Colonic mucosa (tissue), 4 donors: Measurements from ENCODE around the gene TMEM236. TPM values are rescaled to one million over a fixed set of nuclear protein-coding genes. Genes with fewer than 3 reads are reported as not detected.
A peak's percentile ranks its signal among the peaks of the same experiment; 100 is the strongest.

Source experiments
- DNase-seq: peaks from one replicate; pipeline ENCODE4 v3.0.0-alpha.2; 2020
- H3K27ac ChIP-seq: fragments of 200-600 bp; one replicate; pipeline ENCODE4 v1.8.0; 2021
- H3K27me3 ChIP-seq: fragments of 200-600 bp; one replicate; pipeline ENCODE4 v1.8.0; 2021
- H3K36me3 ChIP-seq: fragments of 200-600 bp; one replicate; pipeline ENCODE4 v1.8.0; 2021
- H3K4me1 ChIP-seq: fragments of 200-600 bp; one replicate; pipeline ENCODE4 v1.8.0; 2021; ENCODE audit warnings: mild to moderate bottlenecking
- H3K4me3 ChIP-seq: fragments of 200-600 bp; one replicate; pipeline ENCODE4 v1.8.0; 2021
- H3K9ac ChIP-seq, 2 donors: one replicate each; pipeline ENCODE4 v1.7.0; 2013; ENCODE audit warnings: control low read depth in 2 of 2, low read depth in 2 of 2, low read length in 2 of 2
- H3K9me3 ChIP-seq: fragments of 200-600 bp; one replicate; pipeline ENCODE4 v1.8.0; 2021
- intact Hi-C: fragments of 100-400 bp; cut with DNase I; formaldehyde crosslinking; loops from one replicate; pipeline ENCODE4 v1.14.1; 2022
- total RNA-seq, 2 donors: library from RNA; stranded (reverse); fragmentation: NEBNext Ultra II Directional in 1 of 2; extraction: Animal tissue kit (Norgen Biotek cat#: 25700) in 1 of 2; gene quantifications; one replicate each; pipeline ENCODE4 v1.2.1, GENCODE V29; 2021
- TF ChIP-seq, protein P1 (sequence below): fragments of 200-600 bp; IDR thresholded peaks from one replicate; pipeline ENCODE4 v1.8.0; 2022; ENCODE audit warnings: antibody characterized with exemption, mild to moderate bottlenecking
- donor health status: healthy.
- donor health status: DM: no; HTN: no; CAD: no.
- donor health status: DM: no; HTN: no; CAD: no.

TMEM236 gene
- total RNA-seq, result 10 to 100 TPM; 16.6 to 57.4 TPM

- DNase-seq, result peak; percentile 71
- H3K36me3 ChIP-seq, result no peaks in the 10 kb centered on the region
- peak within 1 kb of the TSS; percentile 83 for H3K27ac ChIP-seq
- TF ChIP-seq, protein P1, sequence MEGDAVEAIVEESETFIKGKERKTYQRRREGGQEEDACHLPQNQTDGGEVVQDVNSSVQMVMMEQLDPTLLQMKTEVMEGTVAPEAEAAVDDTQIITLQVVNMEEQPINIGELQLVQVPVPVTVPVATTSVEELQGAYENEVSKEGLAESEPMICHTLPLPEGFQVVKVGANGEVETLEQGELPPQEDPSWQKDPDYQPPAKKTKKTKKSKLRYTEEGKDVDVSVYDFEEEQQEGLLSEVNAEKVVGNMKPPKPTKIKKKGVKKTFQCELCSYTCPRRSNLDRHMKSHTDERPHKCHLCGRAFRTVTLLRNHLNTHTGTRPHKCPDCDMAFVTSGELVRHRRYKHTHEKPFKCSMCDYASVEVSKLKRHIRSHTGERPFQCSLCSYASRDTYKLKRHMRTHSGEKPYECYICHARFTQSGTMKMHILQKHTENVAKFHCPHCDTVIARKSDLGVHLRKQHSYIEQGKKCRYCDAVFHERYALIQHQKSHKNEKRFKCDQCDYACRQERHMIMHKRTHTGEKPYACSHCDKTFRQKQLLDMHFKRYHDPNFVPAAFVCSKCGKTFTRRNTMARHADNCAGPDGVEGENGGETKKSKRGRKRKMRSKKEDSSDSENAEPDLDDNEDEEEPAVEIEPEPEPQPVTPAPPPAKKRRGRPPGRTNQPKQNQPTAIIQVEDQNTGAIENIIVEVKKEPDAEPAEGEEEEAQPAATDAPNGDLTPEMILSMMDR, result no peak
- H3K9me3 ChIP-seq, result no peaks in the 10 kb centered on the region
- no peaks in the 10 kb centered on the region for H3K27me3 ChIP-seq
- peak within 1 kb of the TSS in 1 of 2 donors; percentile 84 for H3K9ac ChIP-seq
- intact Hi-C loops, result no loop called here
- no peaks in the 10 kb centered on the region for H3K4me1 ChIP-seq
- H3K4me3 ChIP-seq, result peak within 1 kb of the TSS; percentile 42
These were observed at the start of gene TMEM236 for GRCh38 chr10:17751781-17752445. Gene TMEM236 (plus strand): TSS chr10:17752201. CDS start chr10:17752296, 95 bp downstream.

GRCh38 chr10:17703706-17704105 lies 48.3 kb upstream of the TMEM236 start:
- TF ChIP-seq, protein P1, result no peak
- Histone ChIP-seq H3K4me3 (no peak overlapping the region), H3K9ac (no peak overlapping the region), H3K4me1 (no peaks in the 10 kb centered on the region), H3K27ac (no peak overlapping the region), H3K9me3 (no peaks in the 10 kb centered on the region), H3K36me3 (peaks cover 3% of the 10 kb centered on the region), H3K27me3 (no peaks in the 10 kb centered on the region)
- no peak for DNase-seq
- intact Hi-C loops, result no loop called here

DNA sequence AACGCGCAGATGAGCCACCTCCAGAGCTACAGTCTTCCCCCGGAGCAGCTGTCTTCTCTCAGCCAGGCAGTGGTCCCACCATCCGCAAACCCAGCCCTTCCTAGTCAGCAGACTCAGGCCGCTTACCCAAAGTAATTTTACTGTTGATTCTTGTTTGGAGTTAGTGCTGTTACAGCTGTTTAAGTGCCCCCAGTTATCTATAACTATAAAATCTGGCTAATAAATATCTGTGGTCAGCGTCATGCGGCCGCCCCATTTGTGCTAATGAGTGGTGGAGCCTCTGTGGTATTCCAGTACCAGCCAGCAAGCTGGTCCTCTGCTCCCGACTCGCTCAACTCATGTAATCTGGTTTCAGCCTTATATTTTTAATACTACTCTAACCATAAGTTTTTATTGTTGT lies 43.2 kb upstream of the TMEM236 start:
- TF ChIP-seq, protein P1, result no peak
- Histone ChIP-seq H3K4me1 (no peaks in the 10 kb centered on the region), H3K27me3 (no peaks in the 10 kb centered on the region), H3K9me3 (no peaks in the 10 kb centered on the region), H3K9ac (no peak overlapping the region), H3K4me3 (no peak overlapping the region), H3K27ac (no peak overlapping the region), H3K36me3 (peaks cover 3% of the 10 kb centered on the region)
- DNase-seq, result no peak
- intact Hi-C loops, result no loop called here

GRCh38 chr10:17709492-17709891 lies 42.5 kb upstream of the TMEM236 start:
- no peak overlapping the region for H3K4me3 ChIP-seq
- TF ChIP-seq, protein P1, result no peak
- H3K9me3 ChIP-seq, result no peaks in the 10 kb centered on the region
- peaks cover 6% of the 10 kb centered on the region for H3K36me3 ChIP-seq
- no peak overlapping the region for H3K9ac ChIP-seq
- H3K27ac ChIP-seq, result no peak overlapping the region
- no peaks in the 10 kb centered on the region for H3K27me3 ChIP-seq
- intact Hi-C loops, result no loop called here
- DNase-seq, result no peak
- H3K4me1 ChIP-seq, result no peaks in the 10 kb centered on the region

GRCh38 chr10:17710181-17710580 lies 41.8 kb upstream of the TMEM236 start:
- H3K27ac ChIP-seq, result no peak overlapping the region
- intact Hi-C loops, result no loop called here
- no peaks in the 10 kb centered on the region for H3K4me1 ChIP-seq
- H3K27me3 ChIP-seq, result no peaks in the 10 kb centered on the region
- H3K4me3 ChIP-seq, result no peak overlapping the region
- H3K36me3 ChIP-seq, result peaks cover 13% of the 10 kb centered on the region
- no peaks in the 10 kb centered on the region for H3K9me3 ChIP-seq
- H3K9ac ChIP-seq, result no peak overlapping the region
- DNase-seq, result no peak
- TF ChIP-seq, protein P1, result no peak
